ENCODE results near the gene ATP2C1. TPM values are rescaled to one million over a fixed set of nuclear protein-coding genes. Genes with fewer than 3 reads are reported as not detected.
A peak's percentile ranks its signal among the peaks of the same experiment; 100 is the strongest.

Gene ATP2C1
- total and polyA plus RNA-seq, 2 donors from 2014 or later = 46.8 to 102 TPM

DNA sequence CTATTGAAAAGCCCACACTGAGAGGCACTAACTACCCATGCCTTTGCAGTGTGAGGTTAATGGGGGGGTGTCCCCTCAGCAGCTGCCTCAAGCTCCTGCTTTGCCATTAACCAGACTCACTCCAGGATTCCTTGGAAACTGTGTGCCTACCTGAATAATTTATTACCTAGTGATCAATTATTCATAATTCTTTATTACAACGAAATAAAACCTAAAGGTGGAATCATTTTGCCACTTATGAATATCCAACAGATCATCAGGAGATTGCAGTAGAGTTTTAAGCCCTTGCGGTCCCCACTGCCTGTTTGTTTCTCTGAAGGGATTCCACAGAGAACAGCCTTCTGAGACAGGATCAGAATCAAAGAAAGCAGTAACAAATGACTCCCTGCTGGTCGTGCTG, 156.1 kb downstream of the ATP2C1 start:
- intact Hi-C loops (cut with DNase I) = no loop called here
- Histone ChIP-seq H3K36me3 (ENCODE audit: control insufficient read depth in 2 of 3, insufficient read depth in 3 of 3, low read length in 3 of 3) (no peaks in the 10 kb centered on the region), H3K27me3 (ENCODE audit: control insufficient read depth, insufficient read depth, low read length) (no peaks in the 10 kb centered on the region), H3K9me3 (ENCODE audit: control insufficient read depth in 2 of 3, insufficient read depth in 1 of 3, low read length in 3 of 3) (no peaks in the 10 kb centered on the region), H3K27ac (ENCODE audit: low read depth in 2 of 2, low read length in 2 of 2) (no peak overlapping the region), H3K4me1 (ENCODE audit: control insufficient read depth in 2 of 3, insufficient read depth in 2 of 3, low read depth in 1 of 3, low read length in 3 of 3) (no peaks in the 10 kb centered on the region), H3K4me3 (ENCODE audit: low read length in 3 of 3) (no peak overlapping the region), H3K9ac (ENCODE audit: low read length in 3 of 3) (no peak overlapping the region)
- FAIRE-seq = no peak
- TF ChIP-seq, protein P1, sequence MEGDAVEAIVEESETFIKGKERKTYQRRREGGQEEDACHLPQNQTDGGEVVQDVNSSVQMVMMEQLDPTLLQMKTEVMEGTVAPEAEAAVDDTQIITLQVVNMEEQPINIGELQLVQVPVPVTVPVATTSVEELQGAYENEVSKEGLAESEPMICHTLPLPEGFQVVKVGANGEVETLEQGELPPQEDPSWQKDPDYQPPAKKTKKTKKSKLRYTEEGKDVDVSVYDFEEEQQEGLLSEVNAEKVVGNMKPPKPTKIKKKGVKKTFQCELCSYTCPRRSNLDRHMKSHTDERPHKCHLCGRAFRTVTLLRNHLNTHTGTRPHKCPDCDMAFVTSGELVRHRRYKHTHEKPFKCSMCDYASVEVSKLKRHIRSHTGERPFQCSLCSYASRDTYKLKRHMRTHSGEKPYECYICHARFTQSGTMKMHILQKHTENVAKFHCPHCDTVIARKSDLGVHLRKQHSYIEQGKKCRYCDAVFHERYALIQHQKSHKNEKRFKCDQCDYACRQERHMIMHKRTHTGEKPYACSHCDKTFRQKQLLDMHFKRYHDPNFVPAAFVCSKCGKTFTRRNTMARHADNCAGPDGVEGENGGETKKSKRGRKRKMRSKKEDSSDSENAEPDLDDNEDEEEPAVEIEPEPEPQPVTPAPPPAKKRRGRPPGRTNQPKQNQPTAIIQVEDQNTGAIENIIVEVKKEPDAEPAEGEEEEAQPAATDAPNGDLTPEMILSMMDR (IDR thresholded peaks at IDR 0.05; ENCODE audit: borderline replicate concordance, extremely low read depth, insufficient read depth) = no peak
- DNase-seq = no peak

DNA sequence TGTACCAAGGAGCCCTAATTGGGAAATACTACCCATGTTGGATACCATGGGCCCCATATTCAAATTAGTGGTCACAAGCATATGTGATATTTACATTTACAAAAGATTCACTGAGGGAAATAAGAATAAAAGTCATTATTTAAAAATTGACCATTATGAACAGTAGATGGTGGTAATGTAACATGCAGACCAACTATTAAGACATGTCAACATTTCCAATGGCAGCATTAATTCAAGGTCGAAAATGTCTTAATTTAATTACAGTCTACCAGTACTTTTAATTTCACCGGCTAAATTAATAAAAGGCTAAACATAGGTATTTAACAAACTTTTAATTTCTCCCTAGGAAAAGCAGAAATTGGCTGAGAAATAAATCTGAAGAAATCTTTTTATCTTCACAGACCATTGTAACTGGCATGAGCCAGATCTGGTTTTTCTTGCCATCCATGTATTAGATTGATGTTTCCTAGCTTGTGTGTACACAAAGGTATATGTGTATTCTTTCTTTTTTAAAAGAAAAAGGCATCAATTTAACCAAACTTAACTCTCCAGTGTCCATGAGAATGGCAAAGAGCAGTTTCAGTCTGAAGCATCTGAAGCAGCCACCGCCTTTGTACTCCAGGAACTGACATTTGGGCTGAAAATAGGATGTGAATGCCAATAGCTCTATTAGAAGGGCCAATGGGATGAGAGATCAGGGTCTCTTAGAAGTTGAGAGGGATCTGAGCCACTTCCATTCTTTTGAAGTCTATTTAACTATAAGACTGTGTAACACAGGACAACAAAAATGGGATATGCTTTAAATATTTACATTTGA, 159.4 kb downstream of the ATP2C1 start:
- TF ChIP-seq, protein P1 (IDR thresholded peaks at IDR 0.05; ENCODE audit: borderline replicate concordance, extremely low read depth, insufficient read depth) = peak; percentile 17
- Histone ChIP-seq H3K4me1 (ENCODE audit: control insufficient read depth in 2 of 3, insufficient read depth in 2 of 3, low read depth in 1 of 3, low read length in 3 of 3) (no peaks in the 10 kb centered on the region), H3K27me3 (ENCODE audit: control insufficient read depth, insufficient read depth, low read length) (no peaks in the 10 kb centered on the region), H3K9me3 (ENCODE audit: control insufficient read depth in 2 of 3, insufficient read depth in 1 of 3, low read length in 3 of 3) (no peaks in the 10 kb centered on the region), H3K27ac (ENCODE audit: low read depth in 2 of 2, low read length in 2 of 2) (no peak overlapping the region), H3K4me3 (ENCODE audit: low read length in 3 of 3) (no peak overlapping the region), H3K9ac (ENCODE audit: low read length in 3 of 3) (no peak overlapping the region), H3K36me3 (ENCODE audit: control insufficient read depth in 2 of 3, insufficient read depth in 3 of 3, low read length in 3 of 3) (no peaks in the 10 kb centered on the region)
- intact Hi-C loops (cut with DNase I) = no loop called here
- FAIRE-seq = no peak
- peak in 1 of 5 donors; percentile 3 for DNase-seq

Other genes starting within 250 kb of the ATP2C1 start
- 32.7 TPM for gene PIK3R4, start 147.3 kb upstream of the ATP2C1 start, total RNA-seq
- gene PIK3R4, start 147.3 kb upstream of the ATP2C1 start, polyA plus RNA-seq (ENCODE audit: insufficient read depth, low read depth, low replicate concordance) = 22.5 TPM
- gene ASTE1, start 132.7 kb downstream of the ATP2C1 start, total RNA-seq = 8.9 TPM
- gene ASTE1, start 132.7 kb downstream of the ATP2C1 start, polyA plus RNA-seq (ENCODE audit: insufficient read depth, low read depth, low replicate concordance) = 3.9 TPM
- gene NEK11, start 132.8 kb downstream of the ATP2C1 start, total RNA-seq = 13.2 TPM
- 7.9 TPM for gene NEK11, start 132.8 kb downstream of the ATP2C1 start, polyA plus RNA-seq (ENCODE audit: insufficient read depth, low read depth, low replicate concordance)

Measured in kidney (tissue), 14 donors.